Uterus (tissue), 4 donors: ENCODE data around the gene CTTNBP2. TPM values are rescaled to one million over a fixed set of nuclear protein-coding genes. Genes with fewer than 3 reads are reported as not detected.
"Not testable (repeated sequence)": the region's sequence is repeated elsewhere in the genome, so short reads cannot be mapped to it uniquely, and the experiment has no call there.

ENCODE experiments used
- DNase-seq, 2 donors: peaks; one replicate each; pipeline ENCODE4 v3.0.0-alpha.2; 2019 to 2020
- H3K27ac ChIP-seq, 2 donors: fragments of 200-600 bp; sonication (generic); 1 replicate in 1 of 2; 2 replicates in 1 of 2; pipeline ENCODE4 v1.5.1; 2016 to 2018
- H3K27me3 ChIP-seq, 2 donors: fragments of 200-600 bp; sonication (generic); one replicate each; pipeline ENCODE4 v1.5.1; 2018 to 2019; ENCODE audit warnings: control low read depth in 1 of 2
- H3K36me3 ChIP-seq, 2 donors: fragments of 200-600 bp; sonication (generic); one replicate each; pipeline ENCODE4 v1.5.1; 2019; ENCODE audit warnings: control low read depth in 1 of 2
- H3K4me1 ChIP-seq, 2 donors: fragments of 200-600 bp; sonication (generic); one replicate each; pipeline ENCODE4 v1.5.1; 2018 to 2019; ENCODE audit warnings: control low read depth in 1 of 2
- H3K4me3 ChIP-seq, 2 donors: fragments of 200-600 bp; sonication (generic); 1 replicate in 1 of 2; 2 replicates in 1 of 2; pipeline ENCODE4 v1.5.1; 2018 to 2019; ENCODE audit warnings: mild to moderate bottlenecking in 1 of 2
- H3K9me3 ChIP-seq, 2 donors: fragments of 200-600 bp; sonication (generic); one replicate each; pipeline ENCODE4 v1.5.1; 2019; ENCODE audit warnings: control low read depth in 1 of 2
- CTCF ChIP-seq, 4 experiments: fragments of 200-600 bp in 2 of 4; fragments of 450-650 bp in 2 of 4; sonication (generic) in 2 of 4; IDR thresholded peaks; one replicate each; pipeline ENCODE4 v1.5.1; 2016 to 2019; ENCODE audit warnings: antibody characterized with exemption in 4 of 4, mild to moderate bottlenecking in 2 of 4, moderate library complexity in 1 of 4
- POLR2A ChIP-seq, 2 donors: fragments of 450-650 bp; IDR thresholded peaks; one replicate each; pipeline ENCODE4 v1.6.1; 2016; ENCODE audit warnings: antibody characterized with exemption in 2 of 2, mild to moderate bottlenecking in 1 of 2, moderate library complexity in 1 of 2
- intact Hi-C: fragments of 100-400 bp; cut with DNase I; formaldehyde crosslinking; loops from one replicate; pipeline ENCODE4 v1.15.1; 2023; ENCODE audit warnings: low total_unique reads
- total RNA-seq, 4 donors: library from RNA; depleted of rRNA in 3 of 4; stranded (reverse); fragments of >200 nt in 3 of 4; gene quantifications; one replicate each; pipeline versions ENCODE4 v1.1.0 to v1.2.4, GENCODE V29; 2014 to 2023
- donor health status: DM: yes; HTN: yes; CAD: no.

The CTTNBP2 gene
- total RNA-seq, 4 donors from 2014 or later, result 16.4 to 87.9 (median 35.0) TPM

DNA sequence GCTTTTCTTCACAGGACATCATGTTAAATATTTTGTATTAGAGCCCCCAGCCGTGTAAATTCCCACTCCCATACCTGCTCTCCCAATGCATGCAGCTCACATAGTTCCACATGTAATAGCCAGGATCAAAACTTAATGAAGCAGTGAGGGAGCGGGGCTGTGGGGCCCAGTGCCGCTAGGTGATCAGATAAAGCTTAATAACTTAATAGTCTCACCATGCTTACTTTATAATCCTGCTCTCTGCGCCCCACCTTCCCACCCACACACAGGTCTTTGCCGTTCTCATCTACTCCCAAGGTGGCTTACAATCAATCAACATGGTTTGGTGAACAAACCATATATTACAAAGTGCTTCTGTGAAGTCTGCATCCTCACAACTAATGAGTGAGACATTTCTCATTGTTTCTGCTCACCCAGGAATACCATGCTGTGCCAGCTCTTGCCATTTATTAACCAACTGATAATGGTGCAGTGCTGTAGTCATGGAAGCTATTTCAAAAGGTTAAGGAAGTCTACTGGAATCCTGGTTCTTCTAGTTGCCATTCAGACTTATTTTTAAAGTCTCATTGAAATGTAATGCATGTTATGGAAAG, 156.4 kb downstream of the CTTNBP2 start:
- Histone ChIP-seq H3K4me3 (no peak overlapping the region), H3K36me3 (no peaks in the 10 kb centered on the region), H3K27me3 (no peaks in the 10 kb centered on the region), H3K9me3 (no peaks in the 10 kb centered on the region), H3K27ac (no peak overlapping the region), H3K4me1 (no peaks in the 10 kb centered on the region)
- no peak for DNase-seq
- TF ChIP-seq POLR2A (IDR thresholded peaks at IDR 0.05), result no peak
- TF ChIP-seq CTCF (IDR thresholded peaks at IDR 0.05), result no peak
- intact Hi-C loops, result no loop called here

- no peak for DNase-seq
- no peaks in the 10 kb centered on the region for H3K36me3 ChIP-seq
- no peak overlapping the region for H3K4me3 ChIP-seq
- no peaks in the 10 kb centered on the region for H3K9me3 ChIP-seq
- TF ChIP-seq POLR2A (IDR thresholded peaks at IDR 0.05) (no peak), CTCF (IDR thresholded peaks at IDR 0.05) (peak in 3 of 4 experiments; percentile 4 to 39 (median 34))
- H3K27me3 ChIP-seq, result no peaks in the 10 kb centered on the region
- H3K4me1 ChIP-seq, result no peaks in the 10 kb centered on the region
- H3K27ac ChIP-seq, result no peak overlapping the region
- intact Hi-C loops, result no loop called here
Observed at GRCh38 chr7:117715784-117716445, 157.3 kb downstream of the CTTNBP2 start.

GRCh38 chr7:117711556-117711955, 161.7 kb downstream of the CTTNBP2 start:
- Histone ChIP-seq H3K27me3 (no peaks in the 10 kb centered on the region), H3K9me3 (no peaks in the 10 kb centered on the region), H3K4me1 (no peaks in the 10 kb centered on the region), H3K4me3 (no peak overlapping the region), H3K36me3 (no peaks in the 10 kb centered on the region), H3K27ac (no peak overlapping the region)
- TF ChIP-seq CTCF (IDR thresholded peaks at IDR 0.05) (no peak), POLR2A (IDR thresholded peaks at IDR 0.05) (no peak)
- DNase-seq, result no peak
- intact Hi-C loops, result no loop called here

DNA sequence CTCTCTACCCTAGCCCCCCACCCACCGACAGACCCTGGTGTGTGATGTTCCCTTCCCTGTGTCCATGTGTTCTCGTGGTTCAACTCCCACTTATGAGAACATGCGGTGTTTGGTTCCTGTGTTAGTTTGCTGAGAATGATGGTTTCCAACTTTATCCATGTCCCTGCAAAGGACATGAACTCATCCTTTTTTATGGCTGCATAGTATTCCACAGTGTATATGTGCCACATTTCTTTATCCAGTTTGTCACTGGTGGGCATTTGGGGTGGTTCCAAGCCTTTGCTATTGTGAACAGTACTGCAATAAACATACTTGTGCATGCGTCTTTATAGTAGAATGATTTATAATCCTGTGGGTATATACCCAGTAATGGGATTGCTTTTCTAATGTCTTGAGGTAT, 165.1 kb downstream of the CTTNBP2 start:
- H3K4me1 ChIP-seq, H3K27ac ChIP-seq, H3K9me3 ChIP-seq, H3K36me3 ChIP-seq, DNase-seq, intact Hi-C loops, H3K4me3 ChIP-seq, H3K27me3 ChIP-seq: not testable (repeated sequence)

DNA sequence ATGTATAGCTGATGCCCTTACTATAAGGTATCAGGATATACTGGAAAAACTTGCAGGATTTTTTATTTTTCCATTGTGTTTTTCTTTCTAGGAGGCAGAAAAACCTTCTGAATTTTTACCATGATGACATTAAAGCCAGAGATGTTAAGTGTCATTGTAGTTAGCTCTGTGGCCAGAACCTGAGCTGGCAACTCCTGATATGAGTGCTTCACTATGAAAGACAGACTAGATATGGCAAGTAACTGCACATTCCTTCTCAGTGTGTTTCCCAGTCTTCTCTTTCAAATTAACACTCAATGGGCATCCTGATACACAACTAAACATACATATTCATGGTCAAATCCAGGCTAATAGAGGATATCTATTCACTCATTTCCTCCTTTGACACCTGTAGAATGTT, 166.2 kb downstream of the CTTNBP2 start:
- H3K36me3 ChIP-seq, result no peaks in the 10 kb centered on the region
- H3K4me1 ChIP-seq, result no peaks in the 10 kb centered on the region
- H3K27me3 ChIP-seq, result no peaks in the 10 kb centered on the region
- no peak overlapping the region for H3K27ac ChIP-seq
- no peak overlapping the region for H3K4me3 ChIP-seq
- TF ChIP-seq POLR2A (IDR thresholded peaks at IDR 0.05) (no peak), CTCF (IDR thresholded peaks at IDR 0.05) (no peak)
- intact Hi-C loops, result no loop called here
- no peaks in the 10 kb centered on the region for H3K9me3 ChIP-seq
- DNase-seq, result no peak
